ENCODE data around the gene STARD7. TPM values are rescaled to one million over a fixed set of nuclear protein-coding genes. Genes with fewer than 3 reads are reported as not detected.

STARD7 gene
- total and polyA plus RNA-seq, 2 of the 13 experiments (the other 11 are each of a cell fraction or from before 2014, with no cell fraction given): 88.2 to 300 TPM

DNA sequence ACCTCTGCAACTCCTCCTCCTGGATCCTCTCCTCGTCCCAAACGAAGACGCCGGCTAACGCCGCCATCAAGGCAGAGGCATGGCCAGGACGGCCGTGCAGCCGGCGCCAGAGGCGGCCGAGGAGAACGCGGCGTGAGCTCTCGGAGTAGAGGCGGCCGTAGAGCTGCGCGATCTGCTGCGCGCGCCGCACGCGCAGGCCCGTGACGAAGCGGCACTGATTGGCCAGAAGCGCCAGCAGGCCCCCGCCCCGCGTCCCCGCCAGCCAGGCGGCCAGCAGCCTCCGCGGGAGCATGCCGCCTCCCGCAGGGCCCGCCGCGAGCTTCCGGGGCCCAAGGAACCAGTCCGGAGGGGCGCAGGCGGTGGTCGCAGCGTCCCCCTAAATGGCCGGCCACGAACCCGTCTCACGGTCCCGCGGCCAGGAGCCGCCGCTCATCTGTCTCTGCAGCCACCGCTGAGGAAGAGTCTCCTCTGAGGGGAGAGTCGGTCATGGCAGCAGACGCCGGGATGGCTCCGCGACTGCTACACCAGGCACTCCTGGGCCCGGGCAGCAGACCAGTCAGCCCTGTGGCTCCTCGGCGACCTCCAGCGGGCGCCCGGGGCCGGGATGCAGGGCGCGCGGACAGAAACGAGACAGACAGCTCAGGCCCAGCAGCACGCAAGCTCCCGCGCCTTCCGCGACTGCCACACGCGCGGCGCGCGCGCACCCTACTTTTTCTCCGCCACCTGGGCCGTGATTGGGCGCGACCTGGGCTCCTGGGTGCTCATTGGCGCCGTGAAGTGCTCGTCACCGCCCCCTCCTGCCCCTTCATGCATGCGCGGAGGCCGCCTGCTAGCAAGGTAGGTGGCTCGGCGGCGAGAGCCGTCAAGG lies at the start of gene STARD7 (continued):
- no peak for TF ChIP-seq ZNF644 (CRISPR knock-in tag; IDR thresholded peaks at IDR 0.05; ENCODE audit: low read depth)
- TF ChIP-seq MYC (CRISPR knock-in tag; IDR thresholded peaks at IDR 0.05; ENCODE audit: borderline replicate concordance): peak; percentile 97
- peak; percentile 97; the same call in 1 of the 2 replicates for TF ChIP-seq ZNF567 (CRISPR knock-in tag; IDR thresholded peaks at IDR 0.05; ENCODE audit: borderline replicate concordance)
- TF ChIP-seq, protein P1, sequence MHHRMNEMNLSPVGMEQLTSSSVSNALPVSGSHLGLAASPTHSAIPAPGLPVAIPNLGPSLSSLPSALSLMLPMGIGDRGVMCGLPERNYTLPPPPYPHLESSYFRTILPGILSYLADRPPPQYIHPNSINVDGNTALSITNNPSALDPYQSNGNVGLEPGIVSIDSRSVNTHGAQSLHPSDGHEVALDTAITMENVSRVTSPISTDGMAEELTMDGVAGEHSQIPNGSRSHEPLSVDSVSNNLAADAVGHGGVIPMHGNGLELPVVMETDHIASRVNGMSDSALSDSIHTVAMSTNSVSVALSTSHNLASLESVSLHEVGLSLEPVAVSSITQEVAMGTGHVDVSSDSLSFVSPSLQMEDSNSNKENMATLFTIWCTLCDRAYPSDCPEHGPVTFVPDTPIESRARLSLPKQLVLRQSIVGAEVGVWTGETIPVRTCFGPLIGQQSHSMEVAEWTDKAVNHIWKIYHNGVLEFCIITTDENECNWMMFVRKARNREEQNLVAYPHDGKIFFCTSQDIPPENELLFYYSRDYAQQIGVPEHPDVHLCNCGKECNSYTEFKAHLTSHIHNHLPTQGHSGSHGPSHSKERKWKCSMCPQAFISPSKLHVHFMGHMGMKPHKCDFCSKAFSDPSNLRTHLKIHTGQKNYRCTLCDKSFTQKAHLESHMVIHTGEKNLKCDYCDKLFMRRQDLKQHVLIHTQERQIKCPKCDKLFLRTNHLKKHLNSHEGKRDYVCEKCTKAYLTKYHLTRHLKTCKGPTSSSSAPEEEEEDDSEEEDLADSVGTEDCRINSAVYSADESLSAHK (CRISPR knock-in tag; IDR thresholded peaks at IDR 0.05; ENCODE audit: borderline replicate concordance): no peak; the same call in 1 of the 2 replicates
- peak; percentile 96 for TF ChIP-seq ZNF891 (CRISPR knock-in tag; IDR thresholded peaks at IDR 0.05)
- TF ChIP-seq CEBPB (IDR thresholded peaks at IDR 0.05; ENCODE audit: borderline replicate concordance, low read depth, low read length): no peak
- peak; percentile 99 for TF ChIP-seq AGO2 (optimal IDR thresholded peaks at IDR 0.05; ENCODE audit: low read depth, low read length)
- TF ChIP-seq SNAI1 (CRISPR knock-in tag; IDR thresholded peaks at IDR 0.05; ENCODE audit: borderline replicate concordance): peak; percentile 75
- TF ChIP-seq ELF1 (CRISPR knock-in tag; IDR thresholded peaks at IDR 0.05): peak; percentile 79
- TF ChIP-seq, protein P2, sequence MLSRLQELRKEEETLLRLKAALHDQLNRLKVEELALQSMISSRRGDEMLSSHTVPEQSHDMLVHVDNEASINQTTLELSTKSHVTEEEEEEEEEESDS (CRISPR knock-in tag; IDR thresholded peaks at IDR 0.05; ENCODE audit: borderline replicate concordance): peak; percentile 66; the same call in 1 of the 2 replicates
- TF ChIP-seq ARHGAP35 (CRISPR knock-in tag; IDR thresholded peaks at IDR 0.05; ENCODE audit: borderline replicate concordance): peak; percentile 37
- TF ChIP-seq, protein P3, sequence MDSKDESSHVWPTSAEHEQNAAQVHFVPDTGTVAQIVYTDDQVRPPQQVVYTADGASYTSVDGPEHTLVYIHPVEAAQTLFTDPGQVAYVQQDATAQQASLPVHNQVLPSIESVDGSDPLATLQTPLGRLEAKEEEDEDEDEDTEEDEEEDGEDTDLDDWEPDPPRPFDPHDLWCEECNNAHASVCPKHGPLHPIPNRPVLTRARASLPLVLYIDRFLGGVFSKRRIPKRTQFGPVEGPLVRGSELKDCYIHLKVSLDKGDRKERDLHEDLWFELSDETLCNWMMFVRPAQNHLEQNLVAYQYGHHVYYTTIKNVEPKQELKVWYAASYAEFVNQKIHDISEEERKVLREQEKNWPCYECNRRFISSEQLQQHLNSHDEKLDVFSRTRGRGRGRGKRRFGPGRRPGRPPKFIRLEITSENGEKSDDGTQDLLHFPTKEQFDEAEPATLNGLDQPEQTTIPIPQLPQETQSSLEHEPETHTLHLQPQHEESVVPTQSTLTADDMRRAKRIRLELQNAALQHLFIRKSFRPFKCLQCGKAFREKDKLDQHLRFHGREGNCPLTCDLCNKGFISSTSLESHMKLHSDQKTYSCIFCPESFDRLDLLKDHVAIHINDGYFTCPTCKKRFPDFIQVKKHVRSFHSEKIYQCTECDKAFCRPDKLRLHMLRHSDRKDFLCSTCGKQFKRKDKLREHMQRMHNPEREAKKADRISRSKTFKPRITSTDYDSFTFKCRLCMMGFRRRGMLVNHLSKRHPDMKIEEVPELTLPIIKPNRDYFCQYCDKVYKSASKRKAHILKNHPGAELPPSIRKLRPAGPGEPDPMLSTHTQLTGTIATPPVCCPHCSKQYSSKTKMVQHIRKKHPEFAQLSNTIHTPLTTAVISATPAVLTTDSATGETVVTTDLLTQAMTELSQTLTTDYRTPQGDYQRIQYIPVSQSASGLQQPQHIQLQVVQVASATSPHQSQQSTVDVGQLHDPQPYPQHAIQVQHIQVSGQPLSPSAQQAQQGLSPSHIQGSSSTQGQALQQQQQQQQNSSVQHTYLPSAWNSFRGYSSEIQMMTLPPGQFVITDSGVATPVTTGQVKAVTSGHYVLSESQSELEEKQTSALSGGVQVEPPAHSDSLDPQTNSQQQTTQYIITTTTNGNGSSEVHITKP (CRISPR knock-in tag; IDR thresholded peaks at IDR 0.05; ENCODE audit: low read depth): no peak; the same call in 1 of the 2 replicates
- TF ChIP-seq MTA1 (CRISPR knock-in tag; IDR thresholded peaks at IDR 0.05; ENCODE audit: borderline replicate concordance): peak; percentile 69; the same call in 1 of the 2 replicates
- peak; percentile 77; the same call in 1 of the 2 replicates for TF ChIP-seq ATAD3A (CRISPR knock-in tag; IDR thresholded peaks at IDR 0.05)
- no peak for TF ChIP-seq ZNF263 (CRISPR knock-in tag; IDR thresholded peaks at IDR 0.05)
- TF ChIP-seq SIX1 (CRISPR knock-in tag; IDR thresholded peaks at IDR 0.05; ENCODE audit: borderline replicate concordance): 0 out of 2 replicates have a peak, but pooled peaks have one; percentile 8
- TF ChIP-seq ZFP90 (CRISPR knock-in tag; IDR thresholded peaks at IDR 0.05; ENCODE audit: borderline replicate concordance): 0 out of 2 replicates have a peak, but pooled peaks have one; percentile 31
- no peak for TF ChIP-seq FLYWCH1 (CRISPR knock-in tag; IDR thresholded peaks at IDR 0.05)
- TF ChIP-seq ZNF136 (CRISPR knock-in tag; IDR thresholded peaks at IDR 0.05; ENCODE audit: low read depth): peak; percentile 96
- no peak for TF ChIP-seq ZNF652 (CRISPR knock-in tag; IDR thresholded peaks at IDR 0.05; ENCODE audit: borderline replicate concordance, low read depth)
- no peak for TF ChIP-seq KDM4B (CRISPR knock-in tag; IDR thresholded peaks at IDR 0.05)
- peak; percentile 95 for TF ChIP-seq ARNT2 (CRISPR knock-in tag; IDR thresholded peaks at IDR 0.05; ENCODE audit: low read depth)
- TF ChIP-seq ZNF660 (CRISPR knock-in tag; IDR thresholded peaks at IDR 0.05; ENCODE audit: borderline replicate concordance, low read depth): 0 out of 2 replicates have a peak, but pooled peaks have one; percentile 19
